GM10266 (cell line): ENCODE results near the gene DEUP1.
"Not testable (repeated sequence)": the region's sequence is repeated elsewhere in the genome, so short reads cannot be mapped to it uniquely, and the experiment has no call there.

Experiments used
- DNase-seq: peaks from one replicate; pipeline ENCODE4 v3.0.0; 2012; ENCODE audit errors: extremely low spot score
- TF ChIP-seq, protein P1 (sequence below): IDR thresholded peaks from 2 replicates; pipeline ENCODE4 v1.5.1; 2012; ENCODE audit warnings: mild to moderate bottlenecking, low read depth; ENCODE audit not compliant: control insufficient read depth, insufficient read depth; ENCODE audit errors: missing control alignments

The DEUP1 gene

DNA sequence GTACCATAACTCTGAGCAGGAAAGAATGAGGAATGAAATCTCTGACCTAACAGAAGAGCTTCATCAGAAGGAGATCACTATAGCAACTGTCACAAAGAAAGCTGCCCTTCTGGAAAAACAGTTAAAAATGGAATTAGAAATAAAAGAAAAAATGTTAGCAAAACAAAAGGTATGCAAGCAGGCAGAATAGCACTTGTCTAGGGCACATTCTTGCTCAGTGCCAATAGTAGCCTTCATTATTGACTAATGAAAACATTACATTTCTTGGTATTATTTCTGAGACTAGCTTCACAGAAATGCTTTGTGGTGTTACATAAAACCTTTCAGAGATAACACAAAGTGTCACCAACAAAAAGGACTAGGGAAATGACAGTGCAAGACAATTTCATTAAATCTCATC, 63.9 kb downstream of the DEUP1 start:
- TF ChIP-seq, protein P1, sequence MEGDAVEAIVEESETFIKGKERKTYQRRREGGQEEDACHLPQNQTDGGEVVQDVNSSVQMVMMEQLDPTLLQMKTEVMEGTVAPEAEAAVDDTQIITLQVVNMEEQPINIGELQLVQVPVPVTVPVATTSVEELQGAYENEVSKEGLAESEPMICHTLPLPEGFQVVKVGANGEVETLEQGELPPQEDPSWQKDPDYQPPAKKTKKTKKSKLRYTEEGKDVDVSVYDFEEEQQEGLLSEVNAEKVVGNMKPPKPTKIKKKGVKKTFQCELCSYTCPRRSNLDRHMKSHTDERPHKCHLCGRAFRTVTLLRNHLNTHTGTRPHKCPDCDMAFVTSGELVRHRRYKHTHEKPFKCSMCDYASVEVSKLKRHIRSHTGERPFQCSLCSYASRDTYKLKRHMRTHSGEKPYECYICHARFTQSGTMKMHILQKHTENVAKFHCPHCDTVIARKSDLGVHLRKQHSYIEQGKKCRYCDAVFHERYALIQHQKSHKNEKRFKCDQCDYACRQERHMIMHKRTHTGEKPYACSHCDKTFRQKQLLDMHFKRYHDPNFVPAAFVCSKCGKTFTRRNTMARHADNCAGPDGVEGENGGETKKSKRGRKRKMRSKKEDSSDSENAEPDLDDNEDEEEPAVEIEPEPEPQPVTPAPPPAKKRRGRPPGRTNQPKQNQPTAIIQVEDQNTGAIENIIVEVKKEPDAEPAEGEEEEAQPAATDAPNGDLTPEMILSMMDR, result no peak
- no peak for DNase-seq

DNA sequence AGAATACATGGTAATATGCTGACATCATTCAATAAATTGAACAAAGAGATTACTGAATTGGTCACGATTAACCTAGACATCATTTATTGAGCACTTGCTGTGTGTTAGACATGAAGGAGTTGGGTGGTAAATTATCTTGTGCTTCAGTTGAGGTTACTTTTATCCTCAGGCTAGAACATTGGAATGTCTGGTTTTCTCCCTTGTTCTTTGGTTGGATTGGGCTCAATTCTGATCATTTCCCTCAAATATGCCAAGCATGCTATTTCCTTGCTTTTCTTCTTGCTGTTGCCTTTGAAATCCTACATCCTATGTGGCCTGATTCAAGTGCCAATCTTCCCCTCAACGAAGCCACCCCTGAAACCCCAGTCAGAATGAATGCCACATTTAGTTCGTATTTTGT, 65.8 kb downstream of the DEUP1 start:
- no peak for DNase-seq

DNA sequence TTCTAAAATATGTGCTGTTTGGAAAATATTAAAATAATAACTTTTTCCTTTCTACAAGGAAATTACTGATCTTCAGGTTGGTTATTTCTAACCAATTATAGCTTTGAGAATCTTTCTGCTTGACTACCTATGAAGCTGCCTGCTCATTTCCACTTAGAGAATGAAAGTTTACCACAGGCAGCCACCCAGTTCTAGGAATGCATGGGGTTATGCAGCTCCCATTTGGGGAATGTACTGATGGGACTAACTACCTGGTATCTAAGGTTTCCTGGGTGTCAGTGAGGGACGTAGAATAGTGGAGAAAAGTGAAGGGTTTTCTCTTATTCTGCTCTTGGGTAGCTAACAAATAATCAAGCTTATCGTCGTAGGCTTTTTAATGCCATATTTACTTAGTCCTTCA, 73.4 kb downstream of the DEUP1 start:
- TF ChIP-seq, protein P1, result no peak
- DNase-seq, result no peak

More for the DNA sequence above, 65.8 kb downstream of the DEUP1 start:
- TF ChIP-seq, protein P1, result no peak

DNA sequence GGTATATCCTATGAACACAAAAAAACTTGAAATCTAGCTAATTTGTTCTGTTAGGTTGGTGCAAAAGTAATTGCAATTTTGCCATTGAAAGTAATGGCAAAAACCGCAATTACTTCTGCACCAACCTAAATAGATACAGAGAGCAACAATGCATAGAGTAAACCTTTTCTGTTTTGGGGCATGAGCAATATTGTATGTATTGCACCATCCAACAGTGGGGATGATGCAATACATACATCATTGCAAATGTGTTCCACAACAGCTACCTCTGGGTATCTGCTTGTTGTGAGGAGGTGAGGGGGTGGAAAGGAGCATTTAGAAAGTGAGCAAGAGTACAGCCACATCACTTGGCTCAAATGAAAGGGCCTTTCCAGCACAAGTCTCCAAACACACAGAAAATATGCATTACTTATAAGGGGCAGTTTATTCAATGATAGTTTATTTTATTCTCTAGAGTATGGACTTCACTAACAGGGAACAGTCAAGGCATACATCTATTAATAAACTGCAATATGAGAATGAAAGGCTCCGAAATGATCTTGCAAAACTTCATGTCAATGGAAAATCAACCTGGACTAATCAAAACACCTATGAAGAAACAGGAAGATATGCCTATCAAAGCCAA, 77.3 kb downstream of the DEUP1 start:
- no peak for DNase-seq
- TF ChIP-seq, protein P1, result no peak

DNA sequence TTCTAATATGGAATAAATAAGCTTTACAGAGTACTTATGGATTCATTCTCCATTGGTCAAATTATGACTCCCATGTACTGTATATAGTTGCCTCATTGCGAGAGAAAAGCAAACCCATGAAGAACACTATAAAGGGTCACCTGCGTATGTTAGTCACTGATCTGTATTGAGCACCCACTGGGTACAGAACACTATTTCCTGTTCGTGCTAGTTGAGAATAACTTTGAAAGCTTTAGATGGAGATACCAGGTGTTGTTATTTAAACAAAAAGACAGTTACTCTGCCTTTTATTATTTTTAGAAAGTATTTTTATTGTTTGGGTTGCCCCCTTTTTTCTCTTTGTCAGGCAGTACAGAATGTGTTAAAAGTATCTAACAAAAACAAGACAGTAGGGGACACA, 79.9 kb downstream of the DEUP1 start:
- no peak for DNase-seq
- TF ChIP-seq, protein P1, result no peak

DNA sequence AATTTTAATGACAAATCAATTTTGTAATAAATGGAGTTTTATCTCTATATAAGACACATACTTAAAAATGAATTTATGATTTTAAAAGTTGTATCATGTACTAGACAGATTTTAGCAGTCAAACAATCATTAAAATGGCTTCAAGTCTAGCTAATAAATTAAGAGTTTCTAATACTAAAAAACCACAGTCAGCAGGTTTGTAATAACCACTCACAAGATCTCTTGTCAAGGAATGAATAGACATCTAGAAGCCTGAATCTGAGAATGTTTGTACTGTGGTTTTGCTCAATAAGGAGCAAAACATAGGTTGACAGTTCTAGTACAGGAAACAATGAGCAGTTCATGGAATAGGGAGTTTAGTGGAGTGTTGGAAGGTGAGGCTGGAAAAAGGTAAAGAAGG, 81.2 kb downstream of the DEUP1 start:
- TF ChIP-seq, protein P1, result no peak
- DNase-seq, result no peak

DNA sequence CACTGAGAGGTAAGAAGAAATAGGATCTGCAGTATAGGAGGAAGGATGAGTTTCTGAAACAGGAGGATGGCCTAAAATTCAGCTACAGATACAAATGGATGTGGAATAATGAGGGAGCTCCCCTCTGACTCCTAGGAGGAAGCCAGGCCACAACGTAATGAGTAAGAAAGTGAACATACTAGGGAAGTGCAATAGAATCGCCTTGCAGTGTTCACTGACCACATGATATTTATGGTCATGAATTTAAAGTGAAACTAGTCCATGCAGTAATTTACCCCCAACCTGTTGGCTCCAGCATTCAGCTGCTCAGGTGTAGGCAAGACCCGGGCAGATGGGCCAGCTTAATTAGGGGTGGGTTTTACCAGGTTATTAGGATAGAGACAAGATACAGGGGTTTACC, 101.7 kb downstream of the DEUP1 start:
- no peak for DNase-seq
- TF ChIP-seq, protein P1, result no peak

DNA sequence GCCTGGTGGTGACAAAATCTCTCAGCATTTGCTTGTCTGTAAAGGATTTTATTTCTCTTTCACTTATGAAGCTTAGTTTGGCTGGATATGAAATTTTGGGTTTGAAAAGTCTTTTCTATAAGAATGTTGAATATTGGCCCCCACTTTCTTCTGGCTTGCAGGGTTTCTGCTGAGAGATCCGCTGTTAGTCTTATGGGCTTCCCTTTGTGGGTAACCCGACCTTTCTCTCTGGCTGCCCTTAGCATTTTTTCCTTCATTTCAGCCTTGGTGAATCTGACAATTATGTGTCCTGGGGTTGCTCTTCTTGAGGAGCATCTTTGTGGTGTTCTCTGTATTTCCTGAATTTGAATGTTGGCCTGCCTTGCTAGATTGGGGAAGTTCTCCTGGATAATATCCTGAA, 112.7 kb downstream of the DEUP1 start:
- DNase-seq, result not testable (repeated sequence)
